ENCODE measurements around the gene ETV3.

Gene ETV3

GRCh38 chr1:157136133-157136532, 2.1 kb downstream of the ETV3 start:
- peak; percentile 13 for TF ChIP-seq CTCF (IDR thresholded peaks at IDR 0.05; ENCODE audit: low read depth, low read length)
- in situ Hi-C loops (cut with HindIII; ENCODE audit: low sequenced_read_pairs): no loop called here
- DNase-seq (ENCODE audit: low read depth, low spot score): no peak
- no peak overlapping the region for H3K4me3 ChIP-seq (ENCODE audit: low read depth, low read length)

DNA sequence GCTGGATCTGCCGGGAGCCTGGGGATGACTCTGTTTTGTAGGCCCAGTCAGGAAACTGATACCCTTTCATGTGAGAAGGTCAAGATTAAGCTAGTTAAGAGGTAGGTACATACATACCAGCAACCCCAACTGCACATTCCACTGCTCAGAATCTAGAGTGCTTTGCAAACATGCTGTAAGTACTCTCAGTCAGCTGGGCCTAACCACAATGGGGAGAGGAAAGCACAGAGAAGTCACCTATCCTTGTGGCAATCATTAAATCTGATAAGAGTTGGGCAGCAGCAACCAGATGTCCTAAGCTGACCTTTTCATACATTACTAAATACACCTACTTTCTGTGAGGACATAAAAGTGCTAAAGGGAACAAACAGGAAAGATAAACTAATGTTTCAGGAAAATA, 2.5 kb downstream of the ETV3 start:
- TF ChIP-seq CTCF (IDR thresholded peaks at IDR 0.05; ENCODE audit: low read depth, low read length): no peak
- in situ Hi-C loops (cut with HindIII; ENCODE audit: low sequenced_read_pairs): no loop called here
- no peak for DNase-seq (ENCODE audit: low read depth, low spot score)
- H3K4me3 ChIP-seq (ENCODE audit: low read depth, low read length): no peak overlapping the region

DNA sequence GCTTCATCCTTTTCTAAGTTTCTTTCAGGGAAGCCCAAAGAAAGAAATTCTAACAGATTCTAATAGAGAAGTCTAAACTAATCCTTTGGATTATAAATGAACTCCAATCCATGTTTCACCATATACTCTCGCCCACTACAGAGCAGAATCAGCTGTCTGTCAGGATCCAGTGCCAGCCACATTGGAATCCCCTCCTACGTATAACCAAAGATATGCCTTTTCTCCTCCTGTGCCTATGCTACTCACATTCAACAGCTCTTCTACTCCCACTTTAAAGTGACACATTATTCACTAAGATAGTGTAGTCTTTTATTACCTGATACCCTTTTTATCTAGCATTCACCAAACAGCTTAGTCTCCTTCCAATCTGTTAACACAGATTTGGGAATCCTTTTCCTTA, 3.1 kb downstream of the ETV3 start:
- no peak for TF ChIP-seq CTCF (IDR thresholded peaks at IDR 0.05; ENCODE audit: low read depth, low read length)
- in situ Hi-C loops (cut with HindIII; ENCODE audit: low sequenced_read_pairs): no loop called here
- DNase-seq (ENCODE audit: low read depth, low spot score): no peak
- no peak overlapping the region for H3K4me3 ChIP-seq (ENCODE audit: low read depth, low read length)

DNA sequence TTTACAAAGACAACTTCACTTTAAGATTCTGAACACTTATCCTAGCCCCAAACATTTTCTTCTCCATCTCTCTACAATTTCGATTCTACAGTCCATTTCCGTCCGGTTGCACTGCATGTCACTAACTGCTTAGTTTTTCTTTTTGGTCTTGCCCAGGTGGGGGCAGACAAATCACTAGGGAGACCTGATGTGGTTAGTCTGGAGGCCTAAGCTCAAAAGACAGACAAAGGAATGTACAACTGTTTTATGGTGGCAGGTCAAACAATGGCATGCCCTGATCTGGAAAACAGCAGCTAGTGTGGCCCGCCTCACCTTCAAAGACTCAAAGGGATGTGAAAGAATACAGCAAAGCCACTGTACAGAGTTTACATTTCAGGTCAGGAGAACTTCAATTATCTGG, 3.8 kb downstream of the ETV3 start:
- no peak for DNase-seq (ENCODE audit: low read depth, low spot score)
- H3K4me3 ChIP-seq (ENCODE audit: low read depth, low read length): no peak overlapping the region
- no peak for TF ChIP-seq CTCF (IDR thresholded peaks at IDR 0.05; ENCODE audit: low read depth, low read length)
- in situ Hi-C loops (cut with HindIII; ENCODE audit: low sequenced_read_pairs): no loop called here

DNA sequence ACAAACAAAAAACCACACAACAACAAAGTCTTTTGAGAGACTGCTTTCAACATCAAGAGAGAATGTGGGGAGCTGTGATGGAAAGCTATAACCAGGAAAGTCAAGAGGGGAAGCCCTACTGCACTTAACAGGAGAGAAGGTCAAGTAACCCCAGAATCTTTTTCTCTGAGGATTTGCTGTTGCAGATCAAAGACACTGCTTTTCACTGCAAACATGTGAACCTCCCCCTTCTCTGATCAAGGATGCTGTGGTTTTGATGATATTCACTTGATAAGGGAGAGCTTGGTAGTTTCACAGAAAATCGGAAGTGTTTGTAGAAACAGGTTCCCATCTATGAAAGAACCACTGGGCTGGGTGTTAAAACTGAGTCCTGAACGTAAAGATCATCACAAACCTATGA, 4.8 kb downstream of the ETV3 start:
- in situ Hi-C loops (cut with HindIII; ENCODE audit: low sequenced_read_pairs): no loop called here
- DNase-seq (ENCODE audit: low read depth, low spot score): no peak
- no peak for TF ChIP-seq CTCF (IDR thresholded peaks at IDR 0.05; ENCODE audit: low read depth, low read length)
- no peak overlapping the region for H3K4me3 ChIP-seq (ENCODE audit: low read depth, low read length)

- no peak for DNase-seq (ENCODE audit: low read depth, low spot score)
- in situ Hi-C loops (cut with HindIII; ENCODE audit: low sequenced_read_pairs): no loop called here
- H3K4me3 ChIP-seq (ENCODE audit: low read depth, low read length): no peak overlapping the region
Observed at GRCh38 chr1:157132616-157133167, 5.5 kb downstream of the ETV3 start.

More at GRCh38 chr1:157132616-157133167, 5.5 kb downstream of the ETV3 start:
- no peak for TF ChIP-seq CTCF (IDR thresholded peaks at IDR 0.05; ENCODE audit: low read depth, low read length)
